Parathyroid adenoma (tissue), 2 donors: ENCODE data around the gene NFASC.

Experiments
- H2AFZ ChIP-seq: fragments of 300-600 bp; sonication (generic); one replicate; pipeline ENCODE4 v1.7.0; 2017; ENCODE audit warnings: antibody characterized with exemption, mild to moderate bottlenecking
- H3K27ac ChIP-seq: fragments of 300-600 bp; sonication (generic); one replicate; pipeline ENCODE4 v1.7.0; 2017
- H3K27me3 ChIP-seq: fragments of 300-600 bp; sonication (generic); one replicate; pipeline ENCODE4 v1.7.0; 2017; ENCODE audit warnings: low read length; ENCODE audit not compliant: control insufficient read depth, insufficient read depth
- H3K36me3 ChIP-seq: fragments of 300-600 bp; sonication (generic); one replicate; pipeline ENCODE4 v1.7.0; 2017; ENCODE audit warnings: low read length; ENCODE audit not compliant: control insufficient read depth, insufficient read depth
- H3K4me1 ChIP-seq: fragments of 300-600 bp; sonication (generic); one replicate; pipeline ENCODE4 v1.7.0; 2017; ENCODE audit warnings: control low read depth
- H3K4me2 ChIP-seq: fragments of 300-600 bp; sonication (generic); one replicate; pipeline ENCODE4 v1.7.0; 2017; ENCODE audit warnings: low read length
- H3K4me3 ChIP-seq: fragments of 300-600 bp; sonication (generic); one replicate; pipeline ENCODE4 v1.7.0; 2017; ENCODE audit warnings: low read depth, low read length
- H3K79me2 ChIP-seq: fragments of 300-600 bp; sonication (generic); one replicate; pipeline ENCODE4 v1.7.0; 2017; ENCODE audit warnings: control low read depth
- H3K9ac ChIP-seq: fragments of 300-600 bp; sonication (generic); one replicate; pipeline ENCODE4 v1.7.0; 2017; ENCODE audit warnings: mild to moderate bottlenecking
- H3K9me3 ChIP-seq: fragments of 300-600 bp; sonication (generic); one replicate; pipeline ENCODE4 v1.7.0; 2017; ENCODE audit warnings: low read length; ENCODE audit not compliant: control insufficient read depth
- TF ChIP-seq, protein P1 (sequence below): fragments of 300-600 bp; sonication (generic); IDR thresholded peaks from one replicate; pipeline ENCODE4 v1.7.0; 2017; ENCODE audit warnings: antibody characterized with exemption, mild to moderate bottlenecking
- donor health status: primary hyperparathyroidism.

The NFASC gene

DNA sequence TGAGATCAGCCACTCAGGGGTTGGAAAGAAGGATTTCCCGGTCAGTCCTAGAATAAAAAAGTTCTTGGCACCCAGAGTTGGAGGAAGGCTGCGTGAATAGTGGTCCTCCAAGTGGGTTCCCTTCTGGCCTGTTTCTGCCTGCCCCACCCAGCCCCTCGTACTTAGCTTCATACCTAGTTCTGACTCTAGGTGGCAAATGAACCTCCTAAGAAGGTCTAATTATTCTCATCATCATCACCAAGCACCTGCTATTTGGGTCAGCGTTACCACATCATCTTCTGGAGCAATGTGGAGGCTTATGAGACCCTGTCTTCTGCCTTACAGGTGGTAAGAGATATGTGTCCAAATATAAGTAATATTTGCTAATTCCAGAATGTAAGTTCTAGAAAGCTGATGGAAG lies 35.9 kb upstream of the NFASC start:
- H3K9me3 ChIP-seq: no peaks in the 10 kb centered on the region
- no peak overlapping the region for H3K9ac ChIP-seq
- H3K4me3 ChIP-seq: no peak overlapping the region
- no peak overlapping the region for H2AFZ ChIP-seq
- H3K4me1 ChIP-seq: no peaks in the 10 kb centered on the region
- H3K79me2 ChIP-seq: no peaks in the 10 kb centered on the region
- no peak overlapping the region for H3K27ac ChIP-seq
- H3K4me2 ChIP-seq: no peak overlapping the region
- no peaks in the 10 kb centered on the region for H3K27me3 ChIP-seq
- TF ChIP-seq, protein P1, sequence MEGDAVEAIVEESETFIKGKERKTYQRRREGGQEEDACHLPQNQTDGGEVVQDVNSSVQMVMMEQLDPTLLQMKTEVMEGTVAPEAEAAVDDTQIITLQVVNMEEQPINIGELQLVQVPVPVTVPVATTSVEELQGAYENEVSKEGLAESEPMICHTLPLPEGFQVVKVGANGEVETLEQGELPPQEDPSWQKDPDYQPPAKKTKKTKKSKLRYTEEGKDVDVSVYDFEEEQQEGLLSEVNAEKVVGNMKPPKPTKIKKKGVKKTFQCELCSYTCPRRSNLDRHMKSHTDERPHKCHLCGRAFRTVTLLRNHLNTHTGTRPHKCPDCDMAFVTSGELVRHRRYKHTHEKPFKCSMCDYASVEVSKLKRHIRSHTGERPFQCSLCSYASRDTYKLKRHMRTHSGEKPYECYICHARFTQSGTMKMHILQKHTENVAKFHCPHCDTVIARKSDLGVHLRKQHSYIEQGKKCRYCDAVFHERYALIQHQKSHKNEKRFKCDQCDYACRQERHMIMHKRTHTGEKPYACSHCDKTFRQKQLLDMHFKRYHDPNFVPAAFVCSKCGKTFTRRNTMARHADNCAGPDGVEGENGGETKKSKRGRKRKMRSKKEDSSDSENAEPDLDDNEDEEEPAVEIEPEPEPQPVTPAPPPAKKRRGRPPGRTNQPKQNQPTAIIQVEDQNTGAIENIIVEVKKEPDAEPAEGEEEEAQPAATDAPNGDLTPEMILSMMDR: no peak
- H3K36me3 ChIP-seq: no peaks in the 10 kb centered on the region

DNA sequence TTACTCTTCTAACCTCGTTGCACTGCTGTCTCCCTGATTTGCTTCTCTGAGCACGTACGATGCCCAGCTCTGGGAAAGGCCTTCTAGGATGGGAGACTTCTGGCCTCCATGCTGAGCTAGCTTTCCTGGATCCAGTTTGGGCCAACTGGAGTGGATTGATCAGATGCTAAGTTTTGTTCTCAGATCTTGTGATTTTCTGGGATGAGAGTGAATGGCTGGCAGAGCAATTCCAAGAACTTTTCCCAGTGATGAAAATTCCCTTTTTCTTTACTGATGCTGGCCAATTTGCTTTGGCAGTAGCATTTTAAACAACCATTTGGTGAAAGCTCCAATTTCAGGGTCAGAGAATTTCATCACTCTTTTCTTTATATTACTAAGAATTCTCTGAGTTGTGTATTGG lies 34.9 kb upstream of the NFASC start:
- no peaks in the 10 kb centered on the region for H3K79me2 ChIP-seq
- no peak overlapping the region for H3K9ac ChIP-seq
- TF ChIP-seq, protein P1: no peak
- no peaks in the 10 kb centered on the region for H3K4me1 ChIP-seq
- H3K27me3 ChIP-seq: no peaks in the 10 kb centered on the region
- H3K4me3 ChIP-seq: no peak overlapping the region
- no peak overlapping the region for H2AFZ ChIP-seq
- H3K27ac ChIP-seq: no peak overlapping the region
- no peaks in the 10 kb centered on the region for H3K36me3 ChIP-seq
- no peaks in the 10 kb centered on the region for H3K9me3 ChIP-seq
- no peak overlapping the region for H3K4me2 ChIP-seq

DNA sequence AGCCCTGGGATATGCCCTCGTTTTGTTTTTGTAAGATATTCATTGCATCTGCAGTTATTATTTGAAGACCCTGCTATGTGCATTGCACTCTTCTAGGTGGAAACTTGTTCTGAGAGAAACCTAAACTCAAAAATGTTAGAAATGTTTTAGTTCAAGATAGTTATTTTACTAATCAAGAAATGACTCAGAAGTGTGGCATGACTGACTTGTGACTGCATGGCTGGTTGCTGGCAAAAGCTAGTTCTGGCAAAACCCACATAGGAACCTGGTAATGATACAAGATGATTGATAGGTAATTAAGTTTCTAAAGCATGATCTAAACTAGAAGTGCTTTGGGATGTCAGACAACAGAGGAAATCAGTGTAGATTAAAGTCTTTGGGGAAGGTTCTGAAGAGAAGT lies 33.8 kb upstream of the NFASC start:
- no peaks in the 10 kb centered on the region for H3K9me3 ChIP-seq
- no peak overlapping the region for H2AFZ ChIP-seq
- H3K27me3 ChIP-seq: no peaks in the 10 kb centered on the region
- no peak overlapping the region for H3K4me2 ChIP-seq
- no peaks in the 10 kb centered on the region for H3K79me2 ChIP-seq
- no peaks in the 10 kb centered on the region for H3K36me3 ChIP-seq
- no peak overlapping the region for H3K4me3 ChIP-seq
- TF ChIP-seq, protein P1: no peak
- no peak overlapping the region for H3K27ac ChIP-seq
- no peaks in the 10 kb centered on the region for H3K4me1 ChIP-seq
- H3K9ac ChIP-seq: no peak overlapping the region

DNA sequence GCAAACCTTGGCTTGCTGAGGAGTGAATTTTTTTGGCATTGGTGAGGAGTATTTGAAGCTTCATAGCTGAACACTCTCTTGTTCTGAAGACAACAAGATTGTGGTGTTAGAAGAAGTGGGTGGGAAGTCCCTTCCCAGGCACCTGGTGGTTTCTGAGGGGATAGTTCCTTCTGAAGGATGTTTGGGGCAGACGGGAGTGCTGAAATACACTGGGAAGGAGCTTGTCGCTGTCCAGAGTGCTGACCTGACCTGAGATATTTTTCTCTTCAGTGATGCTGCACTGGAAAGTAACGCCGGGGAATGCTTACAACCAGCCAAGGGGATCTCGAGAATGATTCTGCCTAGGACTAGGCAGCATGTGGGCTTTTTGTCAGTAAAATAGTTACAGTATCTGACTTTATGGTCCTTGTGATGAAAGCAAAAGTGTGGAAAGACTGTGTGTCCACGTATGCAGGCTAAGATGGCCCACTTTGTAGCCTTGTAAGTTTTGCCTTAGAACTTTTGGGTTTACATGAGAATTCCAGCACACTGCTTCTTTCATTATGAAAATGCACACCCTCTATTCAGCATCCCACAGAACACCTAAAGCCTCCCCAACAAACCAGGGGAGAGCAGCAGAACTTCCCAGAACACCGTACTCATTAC lies 33.1 kb upstream of the NFASC start:
- Histone ChIP-seq H2AFZ (no peak overlapping the region), H3K36me3 (no peaks in the 10 kb centered on the region), H3K27ac (no peak overlapping the region), H3K4me1 (no peaks in the 10 kb centered on the region), H3K9me3 (no peaks in the 10 kb centered on the region), H3K27me3 (no peaks in the 10 kb centered on the region), H3K79me2 (no peaks in the 10 kb centered on the region), H3K4me3 (no peak overlapping the region), H3K4me2 (no peak overlapping the region), H3K9ac (no peak overlapping the region)
- TF ChIP-seq, protein P1: no peak

DNA sequence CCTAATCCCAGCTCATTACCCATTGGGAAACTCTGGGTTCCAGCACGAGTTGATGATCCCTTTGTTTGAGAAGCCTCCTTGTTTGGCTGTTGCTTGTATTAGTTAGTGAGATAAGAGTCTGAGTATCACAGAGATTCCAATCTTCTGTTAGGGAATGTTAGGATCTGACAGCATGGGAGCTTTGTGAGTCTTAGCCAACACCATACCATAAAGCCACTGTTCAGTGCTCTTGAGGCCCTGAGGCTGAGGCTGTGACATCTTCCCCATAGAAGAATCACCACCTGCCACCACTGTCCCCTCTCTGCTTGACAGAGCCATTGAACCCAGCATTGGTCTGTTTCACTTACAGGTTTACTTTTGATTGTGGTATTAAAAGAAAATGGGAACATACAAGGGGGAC lies 29.3 kb upstream of the NFASC start:
- H3K79me2 ChIP-seq: no peaks in the 10 kb centered on the region
- H2AFZ ChIP-seq: no peak overlapping the region
- H3K4me3 ChIP-seq: no peak overlapping the region
- H3K9ac ChIP-seq: no peak overlapping the region
- no peaks in the 10 kb centered on the region for H3K4me1 ChIP-seq
- TF ChIP-seq, protein P1: no peak
- no peaks in the 10 kb centered on the region for H3K27me3 ChIP-seq
- H3K9me3 ChIP-seq: no peaks in the 10 kb centered on the region
- no peaks in the 10 kb centered on the region for H3K36me3 ChIP-seq
- H3K27ac ChIP-seq: no peak overlapping the region
- H3K4me2 ChIP-seq: no peak overlapping the region
